Kasumi-1 (cell line): ENCODE results near the gene SIRPG.
"Not testable (repeated sequence)": the region's sequence is repeated elsewhere in the genome, so short reads cannot be mapped to it uniquely, and the experiment has no call there.

Experiments
- DNase-seq, 2 experiments: peaks; one replicate each; lab custom pipeline; 2025; lab: John Stamatoyannopoulos, UW

The SIRPG gene

DNA sequence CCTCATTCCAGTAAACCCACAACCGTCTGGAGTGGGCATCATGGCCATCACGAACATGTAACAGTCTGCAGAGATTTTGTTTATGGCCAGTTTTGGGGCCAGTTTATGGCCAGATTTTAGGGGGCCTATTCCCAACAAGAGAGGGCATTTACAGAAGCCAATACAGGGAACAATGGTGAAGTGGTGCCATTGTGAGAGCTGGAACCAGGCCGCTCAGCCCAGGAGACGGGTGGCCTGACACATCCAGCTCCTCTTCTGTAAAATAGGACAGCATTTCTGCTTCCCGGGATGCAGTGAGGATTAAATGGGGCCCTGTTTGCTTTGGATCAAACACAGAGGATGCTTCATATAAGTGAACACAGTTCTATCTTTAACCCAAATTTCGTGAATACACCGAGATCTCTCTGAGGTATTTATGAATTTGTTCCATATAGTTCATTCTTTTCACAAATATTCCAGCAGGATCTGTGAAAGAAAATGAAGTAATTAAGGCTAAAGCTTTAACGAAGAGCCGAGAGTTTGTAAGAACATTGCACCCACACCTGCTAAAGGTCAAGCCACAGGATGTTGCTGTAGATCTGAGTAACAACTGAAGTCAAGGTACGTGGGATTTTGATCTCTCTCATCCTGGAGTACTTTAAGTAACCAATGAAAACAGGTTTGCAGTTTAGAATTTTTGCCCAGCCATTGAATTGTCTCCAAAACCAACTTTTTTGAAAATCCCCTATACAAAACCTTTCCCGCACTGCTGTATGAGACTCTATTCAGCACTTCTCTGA lies 14.5 kb upstream of the SIRPG start:
- no peak for DNase-seq

DNA sequence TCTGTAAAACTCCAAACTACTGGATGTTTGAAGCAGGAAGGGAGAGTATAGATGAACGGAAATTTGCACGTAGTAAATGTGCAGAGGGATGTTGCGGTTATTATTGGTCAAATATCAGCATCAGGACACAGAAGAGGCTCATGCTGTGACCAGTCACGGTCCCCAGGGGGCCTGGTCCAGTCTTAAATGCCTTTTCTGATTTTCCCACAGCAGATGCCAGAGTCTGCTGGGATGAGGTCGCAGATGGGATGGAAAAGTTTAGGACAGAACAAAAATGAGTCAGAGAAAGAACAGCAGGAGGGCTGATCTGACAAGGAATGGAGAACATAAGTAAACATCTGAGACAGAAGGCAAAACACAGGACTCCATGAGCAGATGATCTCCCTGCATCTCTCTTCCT lies 11.7 kb upstream of the SIRPG start:
- no peak for DNase-seq

DNA sequence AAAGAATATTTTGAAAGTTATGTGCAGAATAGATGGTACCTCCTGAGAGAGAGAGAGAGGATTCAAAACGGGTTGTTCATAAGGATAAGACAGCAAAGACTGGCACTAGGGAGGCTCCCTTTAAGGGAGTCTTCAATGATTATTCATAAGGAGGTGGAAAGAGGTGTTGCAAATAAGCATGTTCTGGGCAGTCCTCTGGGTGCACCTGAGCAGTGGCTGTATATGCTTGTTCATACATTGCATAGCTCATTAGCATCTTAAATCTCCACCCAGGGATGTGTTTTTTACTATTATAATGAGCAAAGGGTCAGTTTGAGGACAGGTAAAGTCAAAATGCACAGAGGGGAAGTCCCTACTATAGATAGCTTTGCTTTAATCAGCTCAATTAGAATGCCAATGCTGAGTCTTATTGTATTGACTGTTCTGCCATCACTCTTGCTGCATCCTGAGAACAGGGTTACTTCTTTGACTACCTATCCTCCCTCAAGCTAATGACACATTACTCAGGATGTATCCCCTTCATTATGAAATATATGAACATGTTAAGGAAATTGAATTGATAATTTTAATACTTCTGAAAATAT lies 10.0 kb upstream of the SIRPG start:
- DNase-seq: no peak

DNA sequence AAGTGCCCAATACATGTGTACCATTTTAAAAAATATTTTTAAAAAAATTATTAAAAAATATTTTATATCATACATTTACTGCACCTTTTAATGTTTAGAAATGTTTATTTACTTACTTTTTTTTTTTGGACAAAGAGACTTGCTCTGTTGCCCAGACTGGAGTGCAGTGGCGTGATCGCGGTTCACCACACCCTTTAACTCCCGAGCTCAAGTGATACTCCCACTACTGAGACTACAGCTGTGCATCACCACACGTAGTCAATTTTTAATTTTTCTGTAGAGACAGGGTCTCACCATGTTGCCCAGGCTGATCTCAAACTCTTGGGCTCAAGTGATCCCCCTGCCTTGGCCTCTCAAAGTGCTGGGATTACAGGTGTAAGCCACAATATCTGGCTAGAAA lies 9.2 kb upstream of the SIRPG start:
- DNase-seq: no peak

DNA sequence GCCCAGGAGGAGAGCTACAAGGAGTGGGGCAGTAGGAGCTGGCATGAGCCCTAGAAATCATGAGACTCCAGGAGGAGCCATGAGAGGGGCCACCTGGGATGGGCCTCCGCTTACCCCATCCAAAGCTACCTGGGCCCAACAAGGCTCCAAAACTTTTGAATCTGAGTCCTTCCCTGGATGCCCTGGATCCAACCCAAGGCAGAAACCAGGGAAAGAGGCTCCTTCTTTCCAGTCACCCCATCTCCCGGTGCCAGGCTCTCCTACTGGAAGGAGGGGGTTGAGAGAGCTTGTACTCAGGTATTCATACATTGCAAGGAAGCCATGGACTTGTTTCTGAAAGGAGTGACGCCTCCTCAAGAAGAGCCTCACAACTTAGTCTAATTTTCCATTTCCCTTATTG lies 7.8 kb upstream of the SIRPG start:
- DNase-seq: no peak

DNA sequence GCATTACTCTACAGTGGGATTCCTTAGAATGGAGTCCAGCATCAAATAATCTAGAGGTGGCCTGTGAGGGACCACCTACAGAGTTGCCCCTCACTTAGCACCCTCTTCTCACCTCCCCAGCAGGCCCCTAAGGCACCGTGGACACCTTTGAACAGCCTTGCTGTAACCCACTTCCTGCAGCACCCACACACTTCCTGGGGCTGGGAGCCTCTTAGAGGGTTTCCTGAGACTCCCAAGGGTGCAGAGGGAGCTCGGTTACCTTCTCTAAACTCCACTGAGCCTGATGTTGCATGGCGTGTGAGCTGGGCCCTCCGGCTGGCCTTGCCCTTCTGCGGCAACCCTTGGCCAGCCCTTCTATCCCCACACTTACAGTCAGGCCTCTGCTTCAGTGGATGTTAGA lies 7.3 kb upstream of the SIRPG start:
- DNase-seq: peak; percentile 50 to 65

DNA sequence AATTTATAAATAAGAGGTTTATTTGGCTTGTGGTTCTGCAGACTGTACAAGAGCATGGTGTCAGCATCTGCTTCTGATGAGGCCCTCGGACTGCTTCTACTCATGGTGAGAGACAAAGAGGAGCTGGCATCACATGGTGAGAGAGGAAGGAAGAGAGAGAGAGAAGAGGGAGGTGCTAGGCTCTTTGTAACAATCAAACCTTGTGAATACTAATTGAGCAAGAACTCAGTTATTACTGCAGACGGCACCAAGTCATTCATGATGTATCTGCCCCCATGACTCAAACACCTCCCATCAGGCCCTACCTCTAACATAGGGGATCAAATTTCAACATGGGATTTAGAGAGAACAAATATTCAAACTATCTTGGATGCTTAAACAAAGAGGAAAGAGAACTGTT lies 6.3 kb upstream of the SIRPG start:
- DNase-seq: peak; percentile 19 to 22

DNA sequence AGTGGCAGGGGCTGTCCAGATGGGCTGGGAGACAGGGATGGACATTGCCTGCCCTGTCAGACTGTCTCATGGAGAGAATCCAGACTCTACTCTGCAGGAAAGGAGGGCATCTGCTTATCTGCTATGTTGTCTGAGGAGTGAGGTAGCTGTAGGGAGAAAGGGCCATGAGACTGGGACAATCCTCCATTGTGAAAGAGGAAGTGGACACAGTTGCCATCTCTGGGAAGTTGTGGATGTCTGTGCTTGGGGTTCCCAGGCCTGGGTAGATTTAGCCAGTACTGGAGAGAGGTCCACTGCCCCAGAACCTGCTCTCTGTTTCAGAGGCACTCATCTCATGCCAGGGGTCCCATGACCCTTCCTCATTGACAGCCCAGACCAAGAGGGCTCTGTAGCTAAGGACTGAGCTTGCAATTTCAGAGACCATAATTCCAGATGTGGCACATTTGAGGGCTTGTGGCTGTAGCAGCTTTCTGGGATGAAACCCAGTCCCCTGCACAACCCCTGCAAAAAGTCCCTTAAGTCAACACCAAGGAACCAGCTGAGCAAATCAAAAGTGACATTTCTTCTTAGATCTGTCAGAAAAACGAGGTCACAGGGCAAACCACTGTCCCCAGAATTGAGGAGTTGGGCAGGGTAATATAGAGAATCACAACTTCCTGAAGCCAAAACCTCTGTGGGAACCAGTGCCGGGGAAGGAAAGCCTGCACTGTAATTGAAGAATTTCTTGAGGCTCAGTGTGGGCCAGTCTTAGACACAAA lies 4.1 kb upstream of the SIRPG start:
- peak; percentile 3 to 7 for DNase-seq

DNA sequence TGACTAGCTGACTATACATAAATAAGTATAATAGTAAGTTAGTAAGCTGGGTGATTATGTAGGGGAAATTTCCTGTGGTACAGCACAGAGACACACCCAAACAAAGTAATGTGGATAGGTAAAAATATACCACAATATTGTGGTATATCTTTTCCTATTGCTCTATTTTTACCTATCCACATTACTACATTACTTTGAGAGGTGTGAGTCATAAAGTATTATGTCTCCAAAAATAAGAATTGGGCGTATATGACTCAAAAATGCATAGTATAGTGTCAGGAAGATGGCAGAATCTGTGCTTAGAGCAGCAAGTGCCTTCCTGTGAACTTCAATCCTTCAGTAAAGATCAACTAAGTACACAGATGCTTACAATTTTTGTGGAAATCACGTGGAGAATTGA lies 2.7 kb upstream of the SIRPG start:
- DNase-seq: no peak

DNA sequence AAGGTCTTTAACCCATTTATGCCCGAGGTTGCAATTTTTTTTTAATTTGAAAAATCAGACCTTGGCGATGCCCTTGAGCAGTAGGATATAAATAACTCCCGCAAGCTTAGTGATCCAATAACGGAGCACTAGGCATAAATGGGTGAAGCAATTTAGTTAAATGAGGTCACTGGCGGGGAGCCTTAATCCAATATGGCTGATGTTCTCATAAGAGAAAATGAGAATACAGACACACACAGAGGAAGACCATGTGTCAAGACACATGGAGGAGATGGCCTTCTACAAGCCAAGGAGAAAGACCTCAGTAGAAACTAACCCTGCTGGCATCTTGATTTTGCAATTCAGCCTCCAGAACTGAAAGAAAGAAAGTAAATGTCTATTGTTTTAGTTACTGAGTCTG lies 735 bp downstream of the SIRPG start:
- DNase-seq: no peak

DNA sequence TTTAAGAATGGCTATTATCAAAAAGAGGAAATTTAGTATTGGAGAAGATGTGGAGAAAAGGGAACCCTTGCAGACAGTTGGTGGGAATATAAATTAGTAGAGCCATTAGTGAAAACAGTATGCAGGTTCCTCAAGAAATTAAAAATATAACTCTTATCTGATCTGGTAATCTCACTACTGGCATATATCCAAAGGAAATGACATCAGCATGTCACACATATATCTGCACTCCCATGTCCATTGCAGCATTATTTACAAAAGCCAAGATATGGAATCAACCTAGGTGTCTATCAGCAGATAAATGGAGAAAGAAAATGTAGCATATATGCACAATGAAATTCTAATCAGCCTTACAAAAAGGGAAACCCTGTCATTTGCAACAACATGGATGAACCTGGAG lies 2.6 kb downstream of the SIRPG start:
- DNase-seq: no peak

DNA sequence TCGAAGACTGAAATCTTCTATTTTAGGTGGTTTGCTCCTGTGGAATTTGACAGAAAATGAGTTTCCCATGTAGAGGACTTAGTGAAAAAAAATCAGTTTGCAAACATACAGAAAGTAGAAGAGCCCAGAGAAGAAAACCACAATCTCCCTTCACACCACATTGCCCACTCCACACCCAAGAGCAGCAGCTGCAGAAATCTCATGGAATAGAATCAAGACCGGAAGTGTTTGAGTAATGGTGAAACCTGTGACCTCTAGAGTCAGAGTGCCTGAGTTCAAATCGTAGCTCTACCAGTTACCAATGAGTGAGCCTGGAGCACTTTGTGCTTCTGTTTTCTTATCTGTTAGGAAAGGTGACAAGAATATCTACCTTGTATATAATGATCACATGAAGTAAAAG lies 4.6 kb downstream of the SIRPG start:
- no peak for DNase-seq

DNA sequence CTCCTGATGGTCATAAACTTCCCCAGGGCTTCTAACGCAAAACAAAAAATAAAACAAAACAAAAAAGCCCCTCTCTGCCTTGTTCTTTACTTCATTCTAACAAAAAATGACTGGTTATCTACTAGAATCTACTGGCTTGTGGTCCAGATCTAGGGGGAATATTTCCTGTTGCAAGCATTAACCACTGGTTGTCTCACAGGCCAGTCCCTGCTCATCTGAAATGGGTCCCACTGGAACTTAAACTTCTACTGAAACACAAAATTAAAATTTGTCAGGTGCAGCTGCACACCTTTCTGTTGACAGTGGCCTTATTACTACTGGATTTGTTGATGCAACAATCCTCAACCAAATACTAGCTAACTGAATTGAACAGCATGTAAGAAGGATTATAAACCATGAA lies 5.5 kb downstream of the SIRPG start:
- DNase-seq: no peak

DNA sequence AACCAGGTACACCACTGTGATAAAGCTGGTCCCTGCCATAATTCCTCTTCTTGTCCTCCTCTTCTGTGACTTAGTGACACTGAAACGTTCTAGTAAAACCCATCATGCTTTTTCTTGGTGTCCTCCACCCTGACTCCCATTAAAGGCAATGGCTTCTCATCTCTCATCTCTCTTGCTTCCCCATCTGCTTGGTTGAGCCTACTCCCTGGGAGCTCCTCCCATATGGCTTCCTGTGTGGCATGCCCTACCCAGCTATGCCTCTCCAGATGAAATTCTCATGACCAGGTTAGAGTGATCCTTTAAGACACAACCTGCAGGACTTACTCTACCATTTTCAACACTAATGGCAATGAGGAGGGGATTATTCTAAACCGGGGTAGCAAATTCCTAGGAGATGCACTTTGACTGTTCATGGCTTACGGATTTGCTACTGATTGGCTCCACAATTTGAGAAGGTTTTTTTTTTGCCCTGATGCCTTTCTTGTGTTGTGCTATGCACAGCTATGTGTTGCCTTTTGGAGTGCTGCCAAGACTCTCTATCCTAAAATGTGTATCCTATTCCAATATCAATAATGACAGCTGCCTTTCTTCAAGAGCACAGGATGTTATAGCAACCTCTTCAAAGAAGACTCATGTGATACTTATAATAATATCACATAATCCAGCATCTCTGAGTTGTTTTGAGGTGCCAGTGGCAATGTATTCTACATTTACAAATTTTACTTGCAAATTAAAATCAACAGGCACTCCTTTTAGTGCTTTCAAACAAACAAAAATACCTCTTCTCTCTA lies 6.1 kb downstream of the SIRPG start:
- DNase-seq: peak; percentile 8 to 15

DNA sequence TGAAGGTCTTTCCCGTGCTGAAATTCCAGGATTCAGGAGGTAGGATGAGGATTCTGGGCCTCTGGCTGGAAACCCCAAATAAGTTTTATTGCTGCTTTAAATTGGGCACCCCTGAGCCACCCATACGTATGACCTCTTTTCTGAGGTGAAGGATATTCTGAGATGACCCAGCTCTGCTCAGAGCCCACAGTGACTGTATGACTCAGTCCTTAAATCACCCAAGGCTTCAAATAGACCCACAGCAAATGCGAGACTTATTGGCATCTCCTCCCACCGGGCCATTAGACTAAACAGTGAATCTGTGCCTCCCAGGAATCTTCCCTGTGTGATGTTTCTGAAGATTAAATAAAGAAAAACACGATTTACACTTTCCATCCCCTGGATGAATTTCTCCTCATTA lies 9.5 kb downstream of the SIRPG start:
- DNase-seq: no peak

DNA sequence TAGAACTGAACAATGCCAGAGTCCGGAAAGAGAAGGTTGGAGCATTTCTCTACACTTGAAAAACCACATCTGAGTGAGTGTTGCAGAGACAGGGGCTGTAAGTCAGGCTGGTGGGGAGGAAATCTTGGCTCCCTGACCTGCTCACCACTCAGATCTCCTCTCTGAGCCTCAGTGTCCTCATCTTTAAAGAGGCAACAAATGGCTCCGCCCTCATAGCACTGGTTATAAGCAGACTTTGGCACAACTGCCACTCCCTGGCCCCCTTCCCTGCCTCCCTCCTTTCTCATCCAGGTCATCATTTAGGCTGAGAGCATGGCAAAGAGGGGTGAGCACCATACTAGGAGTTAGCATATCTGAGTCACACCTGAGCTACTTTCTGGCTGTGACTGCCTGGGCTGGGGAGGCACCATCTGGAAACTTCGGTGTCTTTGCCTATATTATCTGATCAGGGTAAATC lies 10.6 kb downstream of the SIRPG start:
- DNase-seq: no peak

DNA sequence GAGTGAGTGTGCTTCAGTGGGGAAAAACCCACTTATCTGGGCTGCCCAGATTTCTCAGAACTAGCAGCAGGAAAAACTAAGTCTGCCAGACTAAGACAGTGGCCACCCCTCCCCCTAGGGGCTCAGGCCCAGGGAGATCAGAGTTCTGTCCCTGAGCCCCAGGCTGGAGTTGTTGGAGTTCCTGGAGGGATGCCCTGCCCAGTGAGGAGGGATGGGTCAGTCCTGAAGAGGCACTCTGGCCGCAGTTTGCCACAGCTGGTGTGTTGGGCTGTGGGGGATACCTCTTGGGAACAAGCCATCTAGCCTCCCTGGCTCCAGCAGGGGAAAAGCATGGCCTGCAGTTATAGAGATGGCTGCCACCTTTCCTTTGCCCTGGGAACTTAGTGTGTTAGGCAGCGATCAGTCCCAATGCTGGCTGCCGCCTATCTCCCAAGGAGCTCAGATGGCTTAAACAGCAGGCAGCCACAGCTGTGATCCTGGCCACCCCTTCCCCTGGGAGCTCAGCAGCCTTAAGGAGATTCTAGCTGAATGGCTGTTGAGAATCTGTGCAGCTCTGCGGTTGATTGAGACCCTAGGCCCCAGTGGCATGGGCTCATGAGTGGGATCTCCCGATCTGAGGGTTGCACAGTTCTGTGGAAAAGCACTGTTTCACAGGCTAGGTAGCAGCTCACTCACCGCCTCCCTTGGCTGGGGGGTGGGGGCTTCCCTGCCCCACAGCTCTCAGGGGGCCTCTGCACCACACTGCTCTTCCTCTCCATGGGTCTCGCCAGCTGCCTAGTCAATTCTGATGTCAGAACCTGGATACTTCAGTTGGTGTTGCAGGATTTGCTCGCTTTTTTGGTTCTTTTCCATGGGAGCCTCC lies 13.2 kb downstream of the SIRPG start:
- DNase-seq: no peak

DNA sequence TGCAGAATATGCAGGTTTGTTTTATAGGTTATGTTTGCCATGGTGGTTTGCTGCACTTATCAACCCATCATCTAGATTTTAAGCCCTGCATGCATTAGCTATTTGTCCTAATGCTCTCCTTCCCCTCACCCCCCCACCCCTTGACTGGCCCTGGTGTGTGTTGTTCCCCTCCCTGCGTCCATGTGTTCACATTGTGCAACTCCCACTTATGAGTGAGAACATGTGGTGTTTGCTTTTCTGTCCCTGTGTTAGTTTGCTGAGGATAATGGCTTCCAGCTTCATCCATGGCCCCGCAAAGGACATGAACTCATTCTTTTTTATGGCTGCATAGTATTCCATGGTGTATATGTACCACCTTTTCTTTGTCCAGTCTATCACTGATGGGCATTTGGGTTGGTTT lies 18.9 kb downstream of the SIRPG start:
- DNase-seq: not testable (repeated sequence)

DNA sequence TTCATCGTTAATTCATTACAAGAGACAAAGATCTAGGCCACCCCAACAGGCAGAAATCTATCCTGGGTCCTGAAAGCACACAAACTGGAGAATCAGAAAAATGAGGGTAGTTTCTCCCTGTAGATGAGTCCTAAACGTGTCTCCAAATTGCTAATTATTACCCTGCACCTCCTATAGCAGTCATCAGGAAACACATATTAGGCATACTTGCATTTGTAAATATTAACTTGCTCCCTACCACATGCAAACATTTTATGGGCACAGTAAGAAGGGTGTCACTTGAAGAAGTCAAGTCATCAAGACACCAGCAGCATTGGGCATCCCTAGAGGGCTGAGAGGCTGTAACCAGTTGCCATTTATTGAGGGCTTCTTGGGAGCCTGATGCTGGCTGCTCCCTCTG lies 19.8 kb downstream of the SIRPG start:
- DNase-seq: no peak

DNA sequence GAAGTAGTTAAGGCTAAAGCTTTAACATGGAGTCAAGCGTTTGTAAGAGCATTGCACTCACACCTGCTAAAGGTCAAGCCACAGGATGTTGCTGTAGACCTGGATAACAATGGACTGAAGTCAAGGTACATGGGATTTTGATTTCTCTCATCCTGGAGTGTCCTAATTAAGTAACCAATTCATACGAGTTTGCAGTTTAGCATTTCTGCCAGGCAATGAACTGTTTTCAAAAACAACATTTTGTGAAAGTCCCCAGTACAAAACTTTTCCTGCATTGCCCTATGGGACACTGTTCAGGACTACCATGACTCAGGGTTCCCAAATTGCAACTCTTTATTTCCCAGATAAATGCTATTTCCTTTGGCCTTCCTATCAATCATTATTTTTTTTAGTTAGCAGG lies 20.4 kb downstream of the SIRPG start:
- no peak for DNase-seq

DNA sequence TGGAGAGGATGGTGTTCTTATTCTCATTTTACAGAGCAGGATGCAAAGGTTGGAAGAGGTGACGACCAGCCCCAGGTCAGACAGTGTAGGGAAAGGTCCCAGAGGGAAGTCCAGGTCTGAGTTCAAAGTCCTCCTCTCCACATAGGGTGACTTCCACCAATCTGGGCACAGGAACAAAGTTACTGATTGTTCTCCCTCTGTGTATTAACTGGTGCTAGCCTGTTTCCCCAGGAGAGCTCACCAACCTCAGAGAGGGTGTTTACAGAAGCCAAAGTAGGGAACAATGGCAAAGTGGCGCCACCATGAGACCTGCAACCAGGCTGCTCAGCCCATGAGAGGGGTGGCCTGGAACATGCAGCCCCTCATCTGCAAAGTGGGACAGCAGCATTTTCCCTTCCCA lies 21.0 kb downstream of the SIRPG start:
- DNase-seq: no peak
